ENCODE measurements around the gene NF1.

NF1 gene

DNA sequence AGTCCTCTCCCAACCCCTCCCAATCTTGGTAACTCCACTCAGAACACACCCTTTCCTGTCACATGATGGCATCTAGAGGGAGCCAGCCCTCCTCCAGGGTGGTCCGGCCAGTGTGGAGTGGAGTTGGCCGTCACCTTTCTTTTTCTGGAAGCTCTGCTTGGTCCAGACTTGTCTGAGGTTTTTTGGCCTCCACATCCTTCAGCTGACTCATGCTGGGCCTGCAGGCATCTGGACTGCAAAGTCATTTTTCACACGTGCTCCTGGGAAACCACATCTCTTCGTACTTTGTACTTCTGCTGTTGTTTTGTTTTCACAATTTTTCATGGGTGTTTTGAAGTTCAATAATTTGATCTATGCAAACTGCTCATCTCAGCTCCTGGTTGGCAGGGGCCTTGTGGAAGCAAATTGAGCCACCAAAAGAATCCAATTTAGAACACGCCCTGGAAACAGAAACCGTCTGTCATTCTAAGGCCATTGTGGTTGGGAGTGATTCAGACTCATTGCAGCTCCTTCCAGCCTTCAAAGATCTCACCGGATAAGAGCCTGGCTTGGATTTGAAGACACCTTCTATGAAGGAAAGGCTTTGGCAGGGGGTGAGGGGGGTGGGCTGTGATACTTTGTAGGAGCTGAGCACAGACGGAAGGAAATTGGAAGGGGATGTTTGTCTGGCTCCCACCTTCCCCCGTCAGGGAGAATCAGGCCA lies 42.4 kb upstream of the NF1 start:
- TF ChIP-seq, protein P1, sequence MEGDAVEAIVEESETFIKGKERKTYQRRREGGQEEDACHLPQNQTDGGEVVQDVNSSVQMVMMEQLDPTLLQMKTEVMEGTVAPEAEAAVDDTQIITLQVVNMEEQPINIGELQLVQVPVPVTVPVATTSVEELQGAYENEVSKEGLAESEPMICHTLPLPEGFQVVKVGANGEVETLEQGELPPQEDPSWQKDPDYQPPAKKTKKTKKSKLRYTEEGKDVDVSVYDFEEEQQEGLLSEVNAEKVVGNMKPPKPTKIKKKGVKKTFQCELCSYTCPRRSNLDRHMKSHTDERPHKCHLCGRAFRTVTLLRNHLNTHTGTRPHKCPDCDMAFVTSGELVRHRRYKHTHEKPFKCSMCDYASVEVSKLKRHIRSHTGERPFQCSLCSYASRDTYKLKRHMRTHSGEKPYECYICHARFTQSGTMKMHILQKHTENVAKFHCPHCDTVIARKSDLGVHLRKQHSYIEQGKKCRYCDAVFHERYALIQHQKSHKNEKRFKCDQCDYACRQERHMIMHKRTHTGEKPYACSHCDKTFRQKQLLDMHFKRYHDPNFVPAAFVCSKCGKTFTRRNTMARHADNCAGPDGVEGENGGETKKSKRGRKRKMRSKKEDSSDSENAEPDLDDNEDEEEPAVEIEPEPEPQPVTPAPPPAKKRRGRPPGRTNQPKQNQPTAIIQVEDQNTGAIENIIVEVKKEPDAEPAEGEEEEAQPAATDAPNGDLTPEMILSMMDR (IDR thresholded peaks at IDR 0.05; ENCODE audit: low read length) = no peak
- TF ChIP-seq EZH2 (IDR thresholded peaks at IDR 0.05; ENCODE audit: borderline replicate concordance, low read length) = no peak
- Histone ChIP-seq H3K27ac (ENCODE audit: low read depth, low read length, poor library complexity, severe bottlenecking) (no peak overlapping the region), H3K9me3 (ENCODE audit: low read length) (no peaks in the 10 kb centered on the region)

DNA sequence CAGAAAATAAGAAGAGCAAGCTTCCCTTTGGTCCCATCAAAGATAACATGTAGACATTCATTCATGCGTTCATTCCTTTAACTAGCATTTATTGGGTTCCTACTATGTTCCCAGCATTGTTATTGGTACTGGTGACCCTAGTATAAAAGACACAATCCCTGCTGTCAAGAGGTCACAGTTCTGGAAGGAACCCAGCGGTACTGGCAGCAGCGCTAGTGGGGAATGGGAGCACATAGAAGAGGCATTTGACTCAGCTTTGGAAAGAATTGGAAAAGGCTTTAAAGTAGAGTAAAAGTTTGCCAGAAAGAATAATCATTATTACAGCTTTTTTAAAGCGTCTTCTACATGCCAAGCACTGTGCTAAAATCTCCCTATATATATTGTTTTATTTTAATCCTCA lies 41.7 kb upstream of the NF1 start:
- Histone ChIP-seq H3K9ac (ENCODE audit: low read length) (no peak overlapping the region), H2AFZ (ENCODE audit: low read length) (no peak overlapping the region), H3F3A (ENCODE audit: insufficient read depth, low read length) (no peaks in the 10 kb centered on the region), H3K27ac (ENCODE audit: low read depth, low read length, poor library complexity, severe bottlenecking) (no peak overlapping the region), H3K27me3 (ENCODE audit: insufficient read depth, low read length) (no peaks in the 10 kb centered on the region), H4K20me1 (ENCODE audit: insufficient read depth, low read length) (no peaks in the 10 kb centered on the region), H3K4me3 (ENCODE audit: low read depth, low read length, poor library complexity, severe bottlenecking) (no peak overlapping the region), H3K79me2 (ENCODE audit: insufficient read depth, low read length) (no peaks in the 10 kb centered on the region), H3K4me2 (ENCODE audit: low read length) (no peak overlapping the region), H3K36me3 (ENCODE audit: insufficient read depth, low read length) (no peaks in the 10 kb centered on the region), H3K9me3 (ENCODE audit: low read length) (no peaks in the 10 kb centered on the region), H3K4me1 (ENCODE audit: insufficient read depth, low read length, severe bottlenecking) (no peaks in the 10 kb centered on the region), H3K9me2 (ENCODE audit: low read depth, low read length) (no peaks in the 10 kb centered on the region)
- TF ChIP-seq EZH2 (IDR thresholded peaks at IDR 0.05; ENCODE audit: borderline replicate concordance, low read length) = no peak
- TF ChIP-seq, protein P1 (IDR thresholded peaks at IDR 0.05; ENCODE audit: low read length) = no peak

More for the DNA sequence above, 42.4 kb upstream of the NF1 start:
- no peaks in the 10 kb centered on the region for H3K36me3 ChIP-seq (ENCODE audit: insufficient read depth, low read length)
- H3K4me3 ChIP-seq (ENCODE audit: low read depth, low read length, poor library complexity, severe bottlenecking) = no peak overlapping the region
- H3K4me1 ChIP-seq (ENCODE audit: insufficient read depth, low read length, severe bottlenecking) = no peaks in the 10 kb centered on the region
- no peak overlapping the region for H3K4me2 ChIP-seq (ENCODE audit: low read length)
- no peak overlapping the region for H3K9ac ChIP-seq (ENCODE audit: low read length)
- no peaks in the 10 kb centered on the region for H3K79me2 ChIP-seq (ENCODE audit: insufficient read depth, low read length)
- H3K9me2 ChIP-seq (ENCODE audit: low read depth, low read length) = no peaks in the 10 kb centered on the region
- no peaks in the 10 kb centered on the region for H4K20me1 ChIP-seq (ENCODE audit: insufficient read depth, low read length)
- no peaks in the 10 kb centered on the region for H3K27me3 ChIP-seq (ENCODE audit: insufficient read depth, low read length)
- no peak overlapping the region for H2AFZ ChIP-seq (ENCODE audit: low read length)
- H3F3A ChIP-seq (ENCODE audit: insufficient read depth, low read length) = no peaks in the 10 kb centered on the region

DNA sequence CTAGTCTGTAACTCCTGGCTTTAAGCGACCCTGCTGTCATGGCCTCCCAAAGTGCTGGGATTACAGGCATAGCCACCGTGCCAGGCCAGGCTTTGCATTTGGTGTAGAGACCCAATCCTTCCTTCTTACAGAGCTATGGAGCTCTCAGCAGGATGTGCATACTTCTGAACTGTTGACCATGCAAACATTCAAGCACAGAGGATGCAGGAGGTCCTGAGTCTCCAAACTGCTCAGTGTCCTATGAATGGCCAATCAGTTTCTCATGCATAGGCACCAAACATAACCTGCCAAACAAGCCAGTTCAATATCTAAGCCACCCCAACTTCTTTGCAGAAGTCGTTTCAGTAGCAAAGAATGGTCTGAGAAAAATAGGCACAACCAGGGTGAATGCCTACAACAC lies 40.0 kb upstream of the NF1 start:
- H3K9me2 ChIP-seq (ENCODE audit: low read depth, low read length) = no peaks in the 10 kb centered on the region
- H3K36me3 ChIP-seq (ENCODE audit: insufficient read depth, low read length) = no peaks in the 10 kb centered on the region
- no peaks in the 10 kb centered on the region for H4K20me1 ChIP-seq (ENCODE audit: insufficient read depth, low read length)
- no peak overlapping the region for H2AFZ ChIP-seq (ENCODE audit: low read length)
- no peak overlapping the region for H3K9ac ChIP-seq (ENCODE audit: low read length)
- H3K4me1 ChIP-seq (ENCODE audit: insufficient read depth, low read length, severe bottlenecking) = peaks cover 11% of the 10 kb centered on the region
- H3K9me3 ChIP-seq (ENCODE audit: low read length) = no peaks in the 10 kb centered on the region
- no peaks in the 10 kb centered on the region for H3K79me2 ChIP-seq (ENCODE audit: insufficient read depth, low read length)
- no peak overlapping the region for H3K4me3 ChIP-seq (ENCODE audit: low read depth, low read length, poor library complexity, severe bottlenecking)
- H3F3A ChIP-seq (ENCODE audit: insufficient read depth, low read length) = no peaks in the 10 kb centered on the region
- H3K27ac ChIP-seq (ENCODE audit: low read depth, low read length, poor library complexity, severe bottlenecking) = no peak overlapping the region
- no peaks in the 10 kb centered on the region for H3K27me3 ChIP-seq (ENCODE audit: insufficient read depth, low read length)
- H3K4me2 ChIP-seq (ENCODE audit: low read length) = no peak overlapping the region
- no peak for TF ChIP-seq EZH2 (IDR thresholded peaks at IDR 0.05; ENCODE audit: borderline replicate concordance, low read length)
- TF ChIP-seq, protein P1 (IDR thresholded peaks at IDR 0.05; ENCODE audit: low read length) = no peak
